Keratinocyte (primary cell): ENCODE results near the gene EPOP. TPM values are rescaled to one million over a fixed set of nuclear protein-coding genes. Genes with fewer than 3 reads are reported as not detected.

Experiments used
- DNase-seq: peaks from one replicate; pipeline ENCODE4 v3.0.0-alpha.2; 2011; ENCODE audit warnings: low read depth, missing footprints, low spot score
- FAIRE-seq: peaks from 2 replicates; lab custom pipeline; 2011; peaks lifted over from hg19 to GRCh38; lab: Jason Lieb, UNC
- H2AFZ ChIP-seq: 2 replicates; pipeline ENCODE4 v1.6.0; 2012; ENCODE audit warnings: low read length, control low read depth, inconsistent platforms; ENCODE audit not compliant: control insufficient read depth
- H3K27ac ChIP-seq: 2 replicates; pipeline ENCODE4 v1.5.1; 2011; ENCODE audit warnings: low read length; ENCODE audit not compliant: control insufficient read depth, insufficient read depth
- H3K27me3 ChIP-seq: 3 replicates; pipeline ENCODE4 v1.6.0; 2011; ENCODE audit warnings: low read length; ENCODE audit not compliant: control insufficient read depth, insufficient read depth; ENCODE audit errors: extremely low read depth
- H3K36me3 ChIP-seq, 2 experiments: 2 replicates in 1 of 2; 3 replicates in 1 of 2; pipeline ENCODE4 v1.5.1; 2011; ENCODE audit warnings: low read length in 2 of 2, mild to moderate bottlenecking in 1 of 2; ENCODE audit not compliant: control insufficient read depth in 2 of 2, insufficient read depth in 2 of 2; ENCODE audit errors: extremely low read depth in 1 of 2
- H3K4me1 ChIP-seq: 3 replicates; pipeline ENCODE4 v1.5.1; 2011; ENCODE audit warnings: low read length; ENCODE audit not compliant: control insufficient read depth, insufficient read depth; ENCODE audit errors: extremely low read depth
- H3K4me2 ChIP-seq: 3 replicates; pipeline ENCODE4 v1.6.0; 2011; ENCODE audit warnings: low read depth, low read length; ENCODE audit not compliant: control insufficient read depth, insufficient read depth; ENCODE audit errors: extremely low read depth
- H3K4me3 ChIP-seq, 3 experiments: fragments of 200-600 bp in 1 of 3; sonication (generic) in 1 of 3; 2 replicates in 2 of 3; 3 replicates in 1 of 3; pipeline ENCODE4 v1.5.1; 2011 to 2016; ENCODE audit warnings: low read length in 3 of 3, mild to moderate bottlenecking in 3 of 3, control low read depth in 2 of 3, inconsistent platforms in 1 of 3, low read depth in 1 of 3, mixed read lengths in 1 of 3, mixed run types in 1 of 3, moderate library complexity in 1 of 3; ENCODE audit not compliant: control insufficient read depth in 2 of 3, insufficient read depth in 2 of 3; ENCODE audit errors: extremely low read depth in 1 of 3
- H3K79me2 ChIP-seq: 2 replicates; pipeline ENCODE4 v1.6.0; 2012; ENCODE audit warnings: low read length; ENCODE audit not compliant: control insufficient read depth, insufficient read depth
- H3K9ac ChIP-seq: 3 replicates; pipeline ENCODE4 v1.6.0; 2011; ENCODE audit warnings: low read length; ENCODE audit not compliant: control insufficient read depth, insufficient read depth; ENCODE audit errors: extremely low read depth
- H3K9me1 ChIP-seq: 3 replicates; pipeline ENCODE4 v1.6.0; 2011; ENCODE audit warnings: low read length; ENCODE audit not compliant: control insufficient read depth, insufficient read depth; ENCODE audit errors: extremely low read depth
- H3K9me3 ChIP-seq: 2 replicates; pipeline ENCODE4 v1.5.1; 2012; ENCODE audit warnings: low read depth, low read length; ENCODE audit not compliant: control insufficient read depth
- H4K20me1 ChIP-seq: 3 replicates; pipeline ENCODE4 v1.6.0; 2011; ENCODE audit warnings: low read length; ENCODE audit not compliant: control insufficient read depth, insufficient read depth; ENCODE audit errors: extremely low read depth
- EZH2 ChIP-seq: IDR thresholded peaks from one replicate; pipeline ENCODE4 v1.6.1; 2012; ENCODE audit warnings: inconsistent platforms, mild to moderate bottlenecking, low read length, moderate library complexity
- dilution Hi-C: fragments of 300-500 bp; cut with MboI; formaldehyde crosslinking; loops from one replicate; pipeline ENCODE4 v1.7.0; 2020; ENCODE audit warnings: low sequenced_read_pairs; ENCODE audit not compliant: extremely low pct_ligation_motif_present
- polyA plus RNA-seq, 5 experiments: library from polyadenylated mRNA; depleted of rRNA in 3 of 5; stranded (reverse) in 3 of 5; stranded (forward) in 1 of 5; unstranded in 1 of 5; fragments of >200 nt; gene quantifications; 1 replicate in 1 of 5; 2 replicates in 3 of 5; 3 replicates in 1 of 5; pipeline versions ENCODE4 v1.2.1 to v1.2.3, GENCODE V29; 2011 to 2012; ENCODE audit warnings: missing spikeins in 2 of 5, low read depth in 1 of 5, low replicate concordance in 1 of 5
- TF ChIP-seq, protein P1 (sequence below), 3 experiments: IDR thresholded peaks in 1 of 3; conservative IDR thresholded peaks in 1 of 3; optimal IDR thresholded peaks in 1 of 3; 2 replicates in 2 of 3; 3 replicates in 1 of 3; pipeline versions ENCODE3 to v1.5.1; 2011; ENCODE audit warnings: low read length in 3 of 3, mild to moderate bottlenecking in 3 of 3, moderate library complexity in 2 of 3, control low read depth in 1 of 3, inconsistent platforms in 1 of 3; ENCODE audit not compliant: insufficient read depth in 2 of 3; ENCODE audit errors: extremely low read depth in 1 of 3

EPOP gene
- polyA plus RNA-seq, 1 donor (not counting 4 experiments of a cell fraction or from before 2014, with no cell fraction given), result 3.2 TPM

DNA sequence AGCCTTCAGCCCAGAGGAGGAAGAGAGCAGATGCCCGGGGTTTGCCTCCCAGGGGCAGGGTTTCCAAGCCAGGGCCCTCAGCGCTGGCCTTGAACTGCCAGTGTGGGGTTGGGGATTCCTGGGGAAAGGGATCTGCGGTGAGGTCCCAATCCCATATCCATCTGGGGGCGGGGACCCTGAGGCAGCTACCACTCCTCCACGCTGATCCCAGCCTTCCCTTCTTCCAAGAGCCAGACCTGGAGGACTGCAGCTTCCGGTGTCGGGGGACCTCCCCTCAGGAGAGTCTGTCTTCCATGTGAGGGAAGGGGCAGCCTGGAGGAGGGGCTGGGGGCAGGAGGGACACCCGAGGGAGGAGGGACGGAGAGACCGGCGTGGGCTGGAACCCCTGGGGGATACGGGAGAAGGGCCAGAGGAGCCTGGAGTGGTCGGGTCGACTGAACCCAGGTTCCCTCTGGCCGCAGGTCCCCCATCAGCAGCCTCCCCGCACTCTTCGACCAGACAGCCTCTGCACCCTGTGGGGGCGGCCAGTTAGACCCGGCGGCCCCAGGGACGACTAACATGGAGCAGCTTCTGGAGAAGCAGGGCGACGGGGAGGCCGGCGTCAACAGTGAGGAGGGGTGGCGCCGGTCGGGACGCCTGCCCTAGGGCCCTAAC lies 44.7 kb upstream of the EPOP start:
- no peak overlapping the region for H3K27ac ChIP-seq
- H3K4me1 ChIP-seq, result peaks cover 4% of the 10 kb centered on the region
- TF ChIP-seq, protein P1, sequence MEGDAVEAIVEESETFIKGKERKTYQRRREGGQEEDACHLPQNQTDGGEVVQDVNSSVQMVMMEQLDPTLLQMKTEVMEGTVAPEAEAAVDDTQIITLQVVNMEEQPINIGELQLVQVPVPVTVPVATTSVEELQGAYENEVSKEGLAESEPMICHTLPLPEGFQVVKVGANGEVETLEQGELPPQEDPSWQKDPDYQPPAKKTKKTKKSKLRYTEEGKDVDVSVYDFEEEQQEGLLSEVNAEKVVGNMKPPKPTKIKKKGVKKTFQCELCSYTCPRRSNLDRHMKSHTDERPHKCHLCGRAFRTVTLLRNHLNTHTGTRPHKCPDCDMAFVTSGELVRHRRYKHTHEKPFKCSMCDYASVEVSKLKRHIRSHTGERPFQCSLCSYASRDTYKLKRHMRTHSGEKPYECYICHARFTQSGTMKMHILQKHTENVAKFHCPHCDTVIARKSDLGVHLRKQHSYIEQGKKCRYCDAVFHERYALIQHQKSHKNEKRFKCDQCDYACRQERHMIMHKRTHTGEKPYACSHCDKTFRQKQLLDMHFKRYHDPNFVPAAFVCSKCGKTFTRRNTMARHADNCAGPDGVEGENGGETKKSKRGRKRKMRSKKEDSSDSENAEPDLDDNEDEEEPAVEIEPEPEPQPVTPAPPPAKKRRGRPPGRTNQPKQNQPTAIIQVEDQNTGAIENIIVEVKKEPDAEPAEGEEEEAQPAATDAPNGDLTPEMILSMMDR (optimal IDR thresholded peaks at IDR 0.05 in 1 of 3, IDR thresholded peaks at IDR 0.05 in 1 of 3, conservative IDR thresholded peaks at IDR 0.05 in 1 of 3; ENCODE audit: extremely low read depth in 1 of 3, insufficient read depth in 2 of 3, low read length in 3 of 3), result no peak
- TF ChIP-seq EZH2, result no peak
- DNase-seq, result no peak
- no peaks in the 10 kb centered on the region for H4K20me1 ChIP-seq
- no peaks in the 10 kb centered on the region for H3K79me2 ChIP-seq
- no peak overlapping the region for H3K4me2 ChIP-seq
- no peaks in the 10 kb centered on the region for H3K27me3 ChIP-seq
- no peak overlapping the region for H3K9ac ChIP-seq
- H3K9me1 ChIP-seq, result no peaks in the 10 kb centered on the region
- no peak overlapping the region for H2AFZ ChIP-seq
- H3K36me3 ChIP-seq, result peaks cover 4 to 21% of the 10 kb centered on the region in 2 experiments
- no peaks in the 10 kb centered on the region for H3K9me3 ChIP-seq
- dilution Hi-C loops, result no loop called here
- no peak for FAIRE-seq
- no peak overlapping the region for H3K4me3 ChIP-seq

DNA sequence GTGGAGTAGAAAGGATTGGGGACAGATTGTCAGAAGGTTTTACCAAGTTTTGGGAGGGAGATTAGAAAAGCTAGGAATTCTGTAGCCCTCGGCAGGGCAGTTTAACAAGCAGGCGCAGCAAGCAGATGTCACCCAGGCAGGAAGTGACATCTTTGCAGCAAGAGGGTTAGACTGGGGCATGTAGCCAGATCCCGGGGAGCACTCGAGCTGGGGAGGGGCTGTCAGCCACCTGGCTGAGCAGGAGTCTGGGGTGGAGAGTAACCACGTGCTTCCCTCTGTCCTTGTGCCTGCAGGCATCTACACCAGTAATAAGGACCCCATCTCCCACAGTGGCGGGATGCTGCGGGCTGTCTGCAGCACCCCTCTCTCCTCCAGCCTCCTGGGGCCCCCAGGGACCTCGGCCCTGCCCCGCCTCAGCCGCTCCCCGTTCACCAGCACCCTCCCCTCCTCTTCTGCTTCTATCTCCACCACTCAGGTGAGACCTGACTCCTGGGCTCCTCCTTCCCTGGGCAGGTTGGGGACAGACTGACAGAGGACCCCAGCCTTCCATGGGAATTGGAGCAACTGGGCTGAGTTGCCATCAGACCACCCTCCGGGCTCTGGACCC lies 42.5 kb upstream of the EPOP start:
- FAIRE-seq (no peak), DNase-seq (no peak)
- dilution Hi-C loops, result no loop called here
- no peaks in the 10 kb centered on the region for H3K27me3 ChIP-seq
- peaks cover 4% of the 10 kb centered on the region for H3K4me1 ChIP-seq
- no peak overlapping the region for H3K9ac ChIP-seq
- no peak overlapping the region for H2AFZ ChIP-seq
- H3K4me3 ChIP-seq, result no peak overlapping the region
- no peaks in the 10 kb centered on the region for H3K9me1 ChIP-seq
- H3K79me2 ChIP-seq, result no peaks in the 10 kb centered on the region
- no peaks in the 10 kb centered on the region for H3K9me3 ChIP-seq
- TF ChIP-seq, protein P1 (optimal IDR thresholded peaks at IDR 0.05 in 1 of 3, IDR thresholded peaks at IDR 0.05 in 1 of 3, conservative IDR thresholded peaks at IDR 0.05 in 1 of 3; ENCODE audit: extremely low read depth in 1 of 3, insufficient read depth in 2 of 3, low read length in 3 of 3), result no peak
- TF ChIP-seq EZH2, result no peak
- H4K20me1 ChIP-seq, result no peaks in the 10 kb centered on the region
- H3K36me3 ChIP-seq, result peaks cover 14 to 37% of the 10 kb centered on the region in 2 experiments
- no peak overlapping the region for H3K4me2 ChIP-seq
- H3K27ac ChIP-seq, result no peak overlapping the region
